ENCODE data around the gene CKAP5.

GRCh38 chr11:46743693-46744339 lies 102.3 kb downstream of the CKAP5 start:
- no peak for TF ChIP-seq CTCF (conservative IDR thresholded peaks at IDR 0.05; ENCODE audit: low read depth in 2 of 2)
- no peak for TF ChIP-seq EZH2 (IDR thresholded peaks at IDR 0.05; ENCODE audit: low read depth, unreplicated experiment)
- no peak for TF ChIP-seq POLR2AphosphoS5 (IDR thresholded peaks at IDR 0.05; ENCODE audit: low read depth)

Measured in GM23338 (cell line).